Kidney epithelial cell (primary cell): ENCODE results near the gene PIEZO2. TPM values are rescaled to one million over a fixed set of nuclear protein-coding genes. Genes with fewer than 3 reads are reported as not detected.

Experiments used
- DNase-seq: peaks from one replicate; pipeline ENCODE4 v3.0.0-alpha.2; 2010; ENCODE audit warnings: low read depth
- H3K27me3 ChIP-seq: 2 replicates; pipeline ENCODE4 v1.6.0; 2011; ENCODE audit warnings: low read length; ENCODE audit not compliant: control insufficient read depth, insufficient read depth
- H3K36me3 ChIP-seq: 2 replicates; pipeline ENCODE4 v1.5.1; 2011; ENCODE audit warnings: low read length; ENCODE audit not compliant: control insufficient read depth, insufficient read depth
- H3K4me3 ChIP-seq: 2 replicates; pipeline ENCODE4 v1.5.1; 2011; ENCODE audit warnings: low read depth, mild to moderate bottlenecking, control low read depth, low read length
- CTCF ChIP-seq: IDR thresholded peaks from 2 replicates; pipeline ENCODE4 v1.5.1; 2011; ENCODE audit warnings: mild to moderate bottlenecking, moderate library complexity, low read length, control low read depth, inconsistent platforms; ENCODE audit not compliant: insufficient read depth, poor library complexity, severe bottlenecking
- total RNA-seq: library from RNA; depleted of rRNA; stranded (reverse); fragments of >200 nt; gene quantifications from 2 replicates; pipeline ENCODE4 v1.2.3, GENCODE V29; 2015

Gene PIEZO2
- total RNA-seq, 1 donor from 2014 or later, result 1.8 TPM

GRCh38 chr18:10702206-10702605 is 447.2 kb downstream of the PIEZO2 start:
- Histone ChIP-seq H3K27me3 (no peaks in the 10 kb centered on the region), H3K36me3 (no peaks in the 10 kb centered on the region), H3K4me3 (no peak overlapping the region)
- no peak for DNase-seq
- TF ChIP-seq CTCF, result no peak

- no peak overlapping the region for H3K4me3 ChIP-seq
- no peak for TF ChIP-seq CTCF
Measured at GRCh38 chr18:10690366-10690765, 459.0 kb downstream of the PIEZO2 start.

GRCh38 chr18:10690035-10690329 is 459.4 kb downstream of the PIEZO2 start:
- Histone ChIP-seq H3K27me3 (no peaks in the 10 kb centered on the region), H3K4me3 (no peak overlapping the region), H3K36me3 (no peaks in the 10 kb centered on the region)
- DNase-seq, result no peak
- no peak for TF ChIP-seq CTCF

More at GRCh38 chr18:10690366-10690765, 459.0 kb downstream of the PIEZO2 start:
- no peak for DNase-seq
- no peaks in the 10 kb centered on the region for H3K36me3 ChIP-seq
- H3K27me3 ChIP-seq, result no peaks in the 10 kb centered on the region

- no peak overlapping the region for H3K4me3 ChIP-seq
- DNase-seq, result no peak
- TF ChIP-seq CTCF, result no peak
- H3K36me3 ChIP-seq, result no peaks in the 10 kb centered on the region
- no peaks in the 10 kb centered on the region for H3K27me3 ChIP-seq
Measured at GRCh38 chr18:10689236-10690034, 459.9 kb downstream of the PIEZO2 start.

GRCh38 chr18:10688766-10689165 is 460.6 kb downstream of the PIEZO2 start:
- H3K27me3 ChIP-seq, result no peaks in the 10 kb centered on the region
- TF ChIP-seq CTCF, result no peak
- DNase-seq, result no peak
- H3K4me3 ChIP-seq, result no peak overlapping the region
- H3K36me3 ChIP-seq, result no peaks in the 10 kb centered on the region
